Stimulated activated CD8-positive, alpha-beta memory T cell treated with anti-CD3 and anti-CD28 coated beads, Interleukin-2, amount 100 ng/mL, for 48 hours (primary cell): ENCODE results near the gene OTUD5.
"Not testable (repeated sequence)": the region's sequence is repeated elsewhere in the genome, so short reads cannot be mapped to it uniquely, and the experiment has no call there.

Experiments
- DNase-seq, 2 donors: peaks; one replicate each; pipeline ENCODE4 v3.0.0-alpha.2; 2020; ENCODE audit warnings: low read depth in 2 of 2

Gene OTUD5

DNA sequence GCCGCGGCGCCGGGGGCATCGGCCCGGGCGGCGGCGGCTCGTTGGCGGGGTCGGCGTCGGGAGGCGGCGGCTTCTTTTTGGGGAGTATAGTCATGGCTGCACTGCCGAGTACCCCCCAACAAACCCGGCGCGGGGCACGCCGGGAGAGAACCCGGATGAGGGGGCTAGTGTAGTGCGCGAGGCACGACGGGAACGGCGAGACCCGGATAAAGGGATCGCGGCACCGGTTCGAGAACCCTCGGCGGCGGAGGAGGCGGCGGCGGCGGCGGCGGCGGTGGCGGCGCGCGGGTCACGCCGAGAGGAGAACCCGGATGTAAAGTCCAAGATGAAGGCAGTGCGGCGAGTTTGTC lies at the start of gene OTUD5:
OTUD5 (minus strand) TSS at position 131 of the 350 bp plus-strand sequence; CDS start at position 94, 37 bp downstream.
- peak; percentile 60 to 64 for DNase-seq

- DNase-seq, result no peak
Measured at GRCh38 chrX:49003696-49004095, 46.3 kb upstream of the OTUD5 start.

DNA sequence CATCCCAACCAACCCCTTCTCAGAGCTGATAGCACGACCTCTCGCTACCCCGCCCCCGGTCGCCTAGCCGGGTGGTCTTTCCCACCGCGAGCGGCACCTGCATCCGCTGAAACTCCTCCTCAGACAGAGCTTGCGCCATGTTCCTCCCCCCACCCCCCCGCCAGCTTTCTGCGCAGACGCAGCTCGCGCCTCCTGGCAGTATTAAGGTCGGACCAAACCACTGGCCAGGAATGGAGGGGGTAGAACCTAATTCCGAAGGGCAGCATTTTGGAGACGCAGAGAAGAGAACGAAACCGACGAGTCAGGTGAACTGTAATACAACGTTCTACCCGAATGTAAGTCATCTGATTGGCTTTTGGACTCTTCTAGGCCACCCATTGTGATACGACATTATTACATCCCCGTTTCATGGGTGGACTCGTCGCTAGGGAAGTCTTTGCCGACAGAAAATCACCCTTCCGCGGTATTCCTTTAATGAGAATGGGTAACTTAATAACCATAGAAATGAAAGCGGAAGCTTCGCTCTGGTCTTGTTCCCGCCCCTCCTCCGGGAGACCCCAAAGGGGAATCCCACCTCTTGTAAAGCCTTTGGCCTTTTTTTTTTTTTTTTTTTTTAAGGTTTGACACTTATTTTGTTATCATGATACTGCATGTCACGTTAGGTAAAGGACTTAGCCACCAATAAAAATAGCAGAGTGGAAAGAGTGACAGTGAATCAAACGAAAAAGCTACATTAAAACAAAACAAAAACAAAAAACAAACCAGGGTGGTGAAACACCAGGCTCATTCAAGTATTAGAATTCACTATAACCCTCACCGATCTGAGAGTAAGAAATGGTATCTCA lies 44.9 kb upstream of the OTUD5 start, which contains the start of gene GRIPAP1:
GRIPAP1 (minus strand) TSS at position 174 of the 845 bp plus-strand sequence; CDS start at position 139, 35 bp downstream.
- DNase-seq, result peak; percentile 52 to 61

DNA sequence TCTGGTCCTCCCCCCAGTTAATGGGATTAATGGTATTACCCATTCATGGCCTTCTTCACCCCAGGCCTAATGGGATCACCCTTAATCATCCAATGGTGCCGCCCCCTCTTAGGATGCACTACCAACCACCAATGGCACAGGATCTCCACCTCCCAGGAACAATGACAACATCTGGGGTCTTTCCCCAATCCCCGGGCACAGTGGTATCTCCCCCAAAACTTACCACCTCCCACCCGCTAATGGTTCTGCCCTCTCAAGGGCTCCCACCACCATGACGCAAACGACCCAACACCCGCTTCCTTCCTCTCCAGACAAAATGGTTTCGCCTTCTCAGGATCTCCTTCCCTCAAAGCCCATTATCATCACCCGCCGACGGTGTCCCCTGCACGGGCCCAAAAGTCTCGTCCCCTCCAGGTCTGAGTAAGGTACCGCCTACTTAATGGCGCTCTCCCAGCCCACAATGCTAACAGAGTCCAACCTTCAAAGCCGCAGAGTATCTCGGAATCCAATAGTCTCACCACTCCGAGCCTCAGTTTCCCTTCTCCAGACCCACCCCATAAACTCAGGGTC lies 44.2 kb upstream of the OTUD5 start:
- DNase-seq, result peak; percentile 24 to 32

GRCh38 chrX:49000636-49001035 lies 43.2 kb upstream of the OTUD5 start:
- DNase-seq, result no peak

DNA sequence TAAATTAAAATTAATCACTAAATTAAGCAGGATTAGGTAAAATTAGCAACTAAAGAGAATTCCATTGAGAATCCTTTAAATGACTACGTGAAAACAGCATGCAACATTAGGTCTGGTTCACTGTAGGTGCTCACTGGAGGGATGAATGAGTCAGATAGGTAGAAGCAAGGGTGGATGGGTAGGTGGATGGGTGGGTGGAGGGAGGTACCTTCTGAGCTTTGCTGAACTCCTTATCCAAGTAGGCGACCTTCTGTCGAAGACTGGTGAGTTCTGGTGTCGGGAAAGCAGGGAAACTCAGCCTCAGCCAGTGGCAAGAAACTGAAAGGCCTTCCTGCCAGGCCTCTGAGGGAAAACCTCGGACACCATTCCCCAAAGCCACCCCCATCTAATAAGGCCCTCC lies 41.6 kb upstream of the OTUD5 start:
- no peak for DNase-seq

DNA sequence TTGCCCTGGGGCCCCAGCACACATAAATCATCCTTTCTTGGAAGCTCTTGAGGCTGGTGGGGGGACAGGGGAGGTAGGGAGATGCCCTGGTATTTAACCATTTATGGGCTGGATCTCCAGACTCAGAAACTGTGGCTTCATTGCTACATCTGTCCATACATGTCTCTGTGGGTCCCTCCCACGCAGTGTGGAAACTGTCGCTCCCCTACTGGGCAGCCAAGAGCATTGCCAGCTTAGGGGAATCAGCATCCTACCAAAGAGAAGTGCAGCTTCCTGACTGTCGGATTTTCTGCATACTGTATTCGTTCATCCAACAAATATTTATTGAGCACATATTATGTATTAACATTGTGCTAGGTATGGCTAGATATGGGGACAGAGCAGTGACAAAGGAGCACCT lies 41.0 kb upstream of the OTUD5 start:
- no peak for DNase-seq

GRCh38 chrX:48997865-48998264 lies 40.5 kb upstream of the OTUD5 start:
- no peak for DNase-seq

DNA sequence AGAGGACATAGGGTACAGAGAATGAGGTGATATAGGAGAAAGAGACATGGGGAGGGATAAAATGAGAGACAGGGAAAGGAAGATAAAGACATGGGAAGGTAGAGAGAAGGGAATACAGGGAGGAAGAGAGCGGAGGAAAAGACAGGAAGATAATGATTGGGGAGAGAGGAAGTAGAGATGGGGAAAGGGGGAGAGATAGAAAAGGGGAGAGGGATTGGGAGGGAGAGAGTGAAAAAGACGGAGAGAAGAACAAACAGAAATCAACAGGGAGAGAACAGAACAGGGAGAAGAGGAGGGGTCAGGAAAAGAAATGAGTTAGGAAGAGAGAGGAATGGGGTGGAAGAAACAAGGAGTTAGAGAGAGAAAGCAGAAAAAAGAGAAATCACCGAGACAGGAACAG lies 40.0 kb upstream of the OTUD5 start:
- DNase-seq, result no peak

GRCh38 chrX:48996969-48997368 lies 39.6 kb upstream of the OTUD5 start:
- DNase-seq, result no peak

- no peak for DNase-seq
Measured at GRCh38 chrX:48992341-48992740, 34.9 kb upstream of the OTUD5 start.

GRCh38 chrX:48989483-48989882 lies 32.1 kb upstream of the OTUD5 start:
- DNase-seq, result no peak

DNA sequence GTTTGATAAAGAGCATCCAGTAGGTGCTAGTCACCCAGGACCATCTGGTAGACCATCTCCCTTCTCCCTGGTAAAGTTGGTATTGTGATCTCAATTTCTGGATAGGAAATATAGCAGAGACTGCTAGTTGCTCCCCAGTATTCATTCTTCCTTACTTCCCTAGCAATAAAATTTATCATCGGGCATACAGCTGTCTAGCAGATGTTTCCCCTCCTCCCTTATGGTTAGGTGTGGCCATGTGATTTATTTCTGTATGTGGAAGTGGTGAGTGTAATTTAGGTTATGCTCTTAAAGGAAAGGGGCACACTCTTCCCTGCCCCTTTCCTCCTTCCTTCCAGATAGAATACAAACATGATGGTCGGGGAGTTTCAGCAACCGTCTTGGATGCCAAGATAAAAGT lies 26.5 kb upstream of the OTUD5 start:
- no peak for DNase-seq

GRCh38 chrX:48983081-48983480 lies 25.7 kb upstream of the OTUD5 start:
- DNase-seq, result no peak

- DNase-seq, result no peak
Measured at GRCh38 chrX:48981178-48981577, 23.8 kb upstream of the OTUD5 start.

DNA sequence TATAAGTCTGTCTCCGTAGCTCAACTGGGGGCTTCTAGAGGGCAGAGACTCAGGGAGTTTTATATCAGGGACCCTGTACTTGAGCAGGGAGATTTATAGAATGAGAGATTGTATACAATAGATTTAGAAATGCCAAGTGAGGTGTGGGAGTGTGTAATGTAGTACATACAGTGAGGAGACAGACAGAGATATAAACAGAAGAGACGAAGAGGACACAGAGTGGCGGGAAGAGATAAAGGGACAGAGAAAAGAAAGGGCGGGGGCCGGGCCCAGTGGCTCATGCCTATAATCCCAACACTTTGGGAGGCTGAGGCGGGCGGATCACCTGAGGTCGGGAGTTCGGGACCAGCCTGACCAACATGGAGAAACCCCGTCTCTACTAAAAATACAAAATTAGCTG lies 22.9 kb upstream of the OTUD5 start:
- DNase-seq, result not testable (repeated sequence)

GRCh38 chrX:48978226-48978625 lies 20.8 kb upstream of the OTUD5 start:
- no peak for DNase-seq

DNA sequence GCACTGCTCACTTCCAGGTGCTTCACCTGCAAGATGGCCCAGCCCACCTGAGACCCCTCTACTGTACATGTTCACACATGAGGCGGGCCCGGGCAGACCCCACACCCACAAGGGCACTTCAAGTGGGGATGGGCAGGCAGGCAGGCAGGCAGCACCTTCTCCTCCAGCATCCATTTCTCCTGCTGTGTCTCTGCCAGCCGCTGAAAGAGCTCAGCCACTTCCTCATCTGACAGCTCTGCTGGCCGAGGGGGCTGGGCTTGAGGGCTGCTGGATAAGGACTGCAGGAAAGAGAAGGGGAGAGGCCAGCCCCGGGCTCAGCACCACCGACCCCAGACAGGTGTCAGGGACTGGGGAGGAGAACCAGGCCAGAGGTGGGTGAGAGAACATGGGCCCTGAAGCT lies 18.7 kb upstream of the OTUD5 start:
- DNase-seq, result no peak

GRCh38 chrX:48975541-48975940 lies 18.1 kb upstream of the OTUD5 start:
- DNase-seq, result no peak

GRCh38 chrX:48975041-48975440 lies 17.6 kb upstream of the OTUD5 start:
- DNase-seq, result no peak

DNA sequence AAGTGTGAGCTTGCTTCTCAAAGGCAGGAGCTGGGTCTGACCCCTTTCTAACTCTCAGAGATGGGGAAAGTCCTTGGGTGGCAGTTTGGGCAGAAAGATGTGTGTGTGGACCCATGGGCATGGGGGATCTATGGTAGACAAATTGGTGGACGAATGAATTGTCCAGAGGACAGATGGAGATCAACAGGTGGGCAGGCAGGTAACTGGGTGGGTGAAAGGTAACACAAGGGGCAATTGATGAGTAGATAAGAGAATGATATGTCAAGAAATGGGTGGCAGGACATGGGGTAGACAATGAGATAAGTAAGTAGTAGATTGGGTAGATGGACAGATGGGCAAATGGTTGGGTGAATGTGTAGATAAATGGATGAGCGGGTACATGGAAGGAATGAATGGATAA lies 17.2 kb upstream of the OTUD5 start:
- DNase-seq, result no peak

DNA sequence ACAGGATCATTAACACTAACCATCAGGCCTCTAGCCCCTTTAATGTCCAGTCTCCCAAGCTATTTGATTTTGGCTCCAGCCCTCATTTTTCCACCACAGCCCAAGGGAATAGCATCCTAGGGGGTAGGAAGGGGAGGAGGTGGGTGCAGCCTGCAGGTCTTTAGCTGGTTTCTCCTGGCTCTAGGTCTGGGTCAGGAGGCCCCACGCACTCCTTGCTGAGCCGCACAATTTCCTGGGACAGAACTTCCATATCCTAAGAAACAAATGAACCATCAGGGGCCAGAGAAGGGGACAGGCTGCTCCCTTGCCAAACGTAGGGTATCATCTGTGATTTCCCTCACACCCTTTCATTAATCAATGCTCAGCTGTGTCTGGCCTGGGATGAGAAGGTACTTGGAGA lies 16.6 kb upstream of the OTUD5 start:
- DNase-seq, result no peak
